ENCODE data around the gene APIP.
"Not testable (repeated sequence)": the region's sequence is repeated elsewhere in the genome, so short reads cannot be mapped to it uniquely, and the experiment has no call there.

APIP gene

GRCh38 chr11:34926101-34926830, 10.1 kb upstream of the APIP start:
- FAIRE-seq: no peak

GRCh38 chr11:34924714-34925113, 8.5 kb upstream of the APIP start:
- FAIRE-seq: no peak

- FAIRE-seq: no peak
These were observed 5.0 kb upstream of the APIP start for GRCh38 chr11:34921156-34921555.

- FAIRE-seq: no peak
These were observed 928 bp upstream of the APIP start for GRCh38 chr11:34916843-34917770.

- no peak for FAIRE-seq
These were observed 804 bp downstream of the APIP start for GRCh38 chr11:34915136-34916014.

- not testable (repeated sequence) for FAIRE-seq
These were observed 2.6 kb downstream of the APIP start for GRCh38 chr11:34913556-34913955.

GRCh38 chr11:34911676-34912075, 4.5 kb downstream of the APIP start:
- no peak for FAIRE-seq

GRCh38 chr11:34910817-34911216, 5.4 kb downstream of the APIP start:
- FAIRE-seq: no peak

- no peak for FAIRE-seq
These were observed 6.2 kb downstream of the APIP start for GRCh38 chr11:34909955-34910354.

- FAIRE-seq: no peak
These were observed 6.8 kb downstream of the APIP start for GRCh38 chr11:34909415-34909814.

- no peak for FAIRE-seq
These were observed 8.1 kb downstream of the APIP start for GRCh38 chr11:34907934-34908593.

- no peak for FAIRE-seq
These were observed 10.5 kb downstream of the APIP start for GRCh38 chr11:34905666-34906065.

- no peak for FAIRE-seq
These were observed 11.7 kb downstream of the APIP start for GRCh38 chr11:34904421-34904955.

GRCh38 chr11:34899633-34900016, 16.6 kb downstream of the APIP start:
- no peak for FAIRE-seq

- FAIRE-seq: no peak
These were observed 17.7 kb downstream of the APIP start for GRCh38 chr11:34898474-34898873.

- FAIRE-seq: no peak
These were observed 18.9 kb downstream of the APIP start for GRCh38 chr11:34897171-34897870.

- FAIRE-seq: not testable (repeated sequence)
These were observed 20.0 kb downstream of the APIP start for GRCh38 chr11:34896191-34896590.

- FAIRE-seq: no peak
These were observed 22.8 kb downstream of the APIP start for GRCh38 chr11:34893416-34893815.

GRCh38 chr11:34891611-34892010, 24.6 kb downstream of the APIP start:
- FAIRE-seq: no peak

GRCh38 chr11:34890812-34891211, 25.4 kb downstream of the APIP start:
- peak; percentile 18 for FAIRE-seq

GRCh38 chr11:34890089-34890488, 26.1 kb downstream of the APIP start:
- FAIRE-seq: peak; percentile 47
